Liver (tissue), 9 donors: ENCODE data around the gene RTN4R. TPM values are rescaled to one million over a fixed set of nuclear protein-coding genes. Genes with fewer than 3 reads are reported as not detected.

Source experiments
- DNase-seq: peaks from one replicate; pipeline ENCODE4 v3.0.0-alpha.2; 2017; ENCODE audit warnings: low spot score
- H3K27ac ChIP-seq, 2 donors: one replicate each; pipeline ENCODE4 v1.7.0; 2013; ENCODE audit warnings: inconsistent platforms in 2 of 2, low read length in 2 of 2, control low read depth in 1 of 2, low read depth in 1 of 2, mild to moderate bottlenecking in 1 of 2
- H3K27me3 ChIP-seq, 4 donors: one replicate each; pipeline versions ENCODE4 v1.6.1 to v1.7.0; 2013; ENCODE audit warnings: low read length in 3 of 4, inconsistent platforms in 1 of 4, mild to moderate bottlenecking in 1 of 4, moderate library complexity in 1 of 4; ENCODE audit not compliant: control insufficient read depth in 4 of 4, insufficient read depth in 4 of 4
- H3K36me3 ChIP-seq, 4 donors: one replicate each; pipeline versions ENCODE4 v1.6.1 to v1.7.0; 2013; ENCODE audit warnings: low read length in 3 of 4, mild to moderate bottlenecking in 3 of 4, low read depth in 1 of 4, moderate library complexity in 1 of 4; ENCODE audit not compliant: control insufficient read depth in 4 of 4, insufficient read depth in 3 of 4
- H3K4me1 ChIP-seq, 4 donors: one replicate each; pipeline versions ENCODE4 v1.6.1 to v1.7.0; 2013; ENCODE audit warnings: low read length in 3 of 4, mild to moderate bottlenecking in 3 of 4, moderate library complexity in 1 of 4; ENCODE audit not compliant: control insufficient read depth in 4 of 4, insufficient read depth in 4 of 4
- H3K4me3 ChIP-seq, 3 donors: one replicate each; pipeline versions ENCODE4 v1.6.1 to v1.7.0; 2013; ENCODE audit warnings: low read length in 3 of 3, control low read depth in 1 of 3, low read depth in 1 of 3, mild to moderate bottlenecking in 1 of 3
- H3K9ac ChIP-seq, 2 donors: one replicate each; pipeline ENCODE4 v1.7.0; 2013; ENCODE audit warnings: low read length in 2 of 2, mild to moderate bottlenecking in 2 of 2, moderate library complexity in 2 of 2, control low read depth in 1 of 2, low read depth in 1 of 2
- H3K9me3 ChIP-seq, 4 donors: one replicate each; pipeline versions ENCODE4 v1.6.1 to v1.7.0; 2013; ENCODE audit warnings: low read length in 3 of 4; ENCODE audit not compliant: control insufficient read depth in 4 of 4
- ATF3 ChIP-seq: IDR thresholded peaks from 2 replicates; pipeline ENCODE4 v1.6.1; 2016; ENCODE audit warnings: antibody characterized with exemption
- FOXA1 ChIP-seq: IDR thresholded peaks from 2 replicates; pipeline ENCODE4 v1.6.1; 2016; ENCODE audit warnings: antibody characterized with exemption
- HNF4A ChIP-seq, 2 donors: conservative IDR thresholded peaks; 2 replicates each; pipeline ENCODE4 v1.6.1; 2016; ENCODE audit warnings: antibody characterized with exemption in 2 of 2, mild to moderate bottlenecking in 2 of 2
- JUND ChIP-seq, 2 donors: IDR thresholded peaks; 2 replicates each; pipeline ENCODE4 v1.6.1; 2016; ENCODE audit warnings: antibody characterized with exemption in 2 of 2
- NR2F2 ChIP-seq: IDR thresholded peaks from 2 replicates; pipeline ENCODE4 v1.6.1; 2016; ENCODE audit warnings: antibody characterized with exemption
- REST ChIP-seq: IDR thresholded peaks from 2 replicates; pipeline ENCODE4 v1.6.1; 2016; ENCODE audit warnings: antibody characterized with exemption, mild to moderate bottlenecking
- SP1 ChIP-seq: IDR thresholded peaks from 2 replicates; pipeline ENCODE4 v1.6.1; 2018; ENCODE audit warnings: antibody characterized with exemption, mild to moderate bottlenecking
- YY1 ChIP-seq: IDR thresholded peaks from 2 replicates; pipeline ENCODE4 v1.6.1; 2016; ENCODE audit warnings: antibody characterized with exemption, mild to moderate bottlenecking
- WGBS: extraction: QIAGEN DNeasy Blood & Tissue Kit; methylation state at CpG from one replicate; pipeline ENCODE4 v1.1.7; 2013; 5-methylcytosine and 5-hydroxymethylcytosine counted together
- polyA plus RNA-seq, 2 donors: library from polyadenylated mRNA; stranded (reverse) in 1 of 2; unstranded in 1 of 2; fragments of 200-250 nt in 1 of 2; fragments of >200 nt in 1 of 2; fragmentation: Nextera tagmentation in 1 of 2; extraction: Ambion mirVana in 1 of 2; gene quantifications; one replicate each; pipeline versions ENCODE4 v1.2.1 to v1.2.3, GENCODE V29; 2013 to 2015
- total RNA-seq, 2 donors: library from RNA; depleted of rRNA; stranded (reverse); fragments of >200 nt; gene quantifications; one replicate each; pipeline ENCODE4 v1.2.3, GENCODE V29; 2014
- donor health status: healthy.
- donor health status: healthy.
- donor health status: healthy.
- donor health status: healthy.
- donor health status: healthy.

RTN4R gene
- total and polyA plus RNA-seq, 4 donors: 0.33 to 10.4 (median 1.1) TPM

- no peak overlapping the region for H3K4me3 ChIP-seq
- DNase-seq: no peak
- H3K36me3 ChIP-seq: no peaks in the 10 kb centered on the region
- H3K9me3 ChIP-seq: no peaks in the 10 kb centered on the region
- H3K9ac ChIP-seq: no peak overlapping the region
- H3K27me3 ChIP-seq: no peaks in the 10 kb centered on the region
- H3K27ac ChIP-seq: no peak overlapping the region
- TF ChIP-seq ATF3: no peak
- no peak for TF ChIP-seq REST
- TF ChIP-seq FOXA1: no peak
- no peak for TF ChIP-seq JUND (IDR thresholded peaks at IDR 0.05)
- H3K4me1 ChIP-seq: peaks cover 4 to 26% (median 14%) of the 10 kb centered on the region in 4 donors
- WGBS: 89% methylated on average over 13 of the region's 13 CpGs
Measured at GRCh38 chr22:20302438-20303228, 34.5 kb upstream of the RTN4R start.

GRCh38 chr22:20299746-20300136, 31.6 kb upstream of the RTN4R start:
- no peak for DNase-seq
- peak overlapping the region; percentile 48 to 79 for H3K27ac ChIP-seq
- WGBS: under 1% methylated on average over 52 of the region's 52 CpGs
- H3K4me3 ChIP-seq: peak overlapping the region in 2 of 3 donors; percentile 37 to 55
- no peaks in the 10 kb centered on the region for H3K9me3 ChIP-seq
- peaks cover 4 to 26% (median 14%) of the 10 kb centered on the region in 4 donors for H3K4me1 ChIP-seq
- no peaks in the 10 kb centered on the region for H3K27me3 ChIP-seq
- peak overlapping the region in 1 of 2 donors; percentile 54 for H3K9ac ChIP-seq
- no peaks in the 10 kb centered on the region for H3K36me3 ChIP-seq
- TF ChIP-seq HNF4A (conservative IDR thresholded peaks at IDR 0.05): no peak

- peak; percentile 77 for DNase-seq
- 5% methylated on average over 89 of the region's 90 CpGs for WGBS
- no peaks in the 10 kb centered on the region for H3K27me3 ChIP-seq
- TF ChIP-seq YY1 (peak; percentile 32), HNF4A (conservative IDR thresholded peaks at IDR 0.05) (peak; percentile 2 to 3), SP1 (peak; percentile 5), NR2F2 (no peak)
- peak overlapping the region; percentile 48 to 79 for H3K27ac ChIP-seq
- H3K4me3 ChIP-seq: peak overlapping the region; percentile 18 to 60 (median 55)
- no peaks in the 10 kb centered on the region for H3K9me3 ChIP-seq
- H3K36me3 ChIP-seq: no peaks in the 10 kb centered on the region
- H3K9ac ChIP-seq: no peak overlapping the region
- H3K4me1 ChIP-seq: peaks cover 4 to 26% (median 14%) of the 10 kb centered on the region in 4 donors
Measured at GRCh38 chr22:20298803-20299745, 31.0 kb upstream of the RTN4R start.
